OCI-LY3 (cell line): ENCODE measurements around the gene RERE.

Experiments used
- H2AFZ ChIP-seq: fragments of 200-600, 300-600 bp; shearing (Covaris generic); 2 replicates; pipeline ENCODE4 v1.6.0; 2014; ENCODE audit warnings: antibody characterized with exemption, low read depth, low read length
- H3K27ac ChIP-seq: fragments of 200-600, 300-600 bp; sonication (generic); 2 replicates; pipeline ENCODE4 v1.5.1; 2014; ENCODE audit warnings: mild to moderate bottlenecking, low read length, moderate library complexity, mixed read lengths
- H3K27me3 ChIP-seq: fragments of 200-600, 300-600 bp; sonication (generic); 2 replicates; pipeline ENCODE4 v1.6.1; 2014; ENCODE audit warnings: low read depth, low read length, mixed read lengths
- H3K36me3 ChIP-seq: fragments of 200-600, 300-600 bp; sonication (generic); replicated peaks from 2 replicates; pipeline ENCODE3; 2014; ENCODE audit warnings: low read depth, low read length, mixed read lengths
- H3K4me1 ChIP-seq: fragments of 300-600, 200-600 bp; sonication (generic); 2 replicates; pipeline ENCODE4 v1.6.1; 2014; ENCODE audit warnings: low read length, mixed read lengths
- H3K4me2 ChIP-seq: fragments of 200-600, 300-600 bp; sonication (generic); 2 replicates; pipeline ENCODE4 v1.6.1; 2014; ENCODE audit warnings: low read length, mixed read lengths
- H3K4me3 ChIP-seq: fragments of 300-600, 200-600 bp; sonication (generic); 2 replicates; pipeline ENCODE4 v1.5.1; 2014; ENCODE audit warnings: antibody characterized with exemption, mild to moderate bottlenecking, low read length, moderate library complexity
- H3K79me2 ChIP-seq: fragments of 300-600, 200-600 bp; shearing (Covaris generic); 2 replicates; pipeline ENCODE4 v1.6.1; 2014; ENCODE audit warnings: mild to moderate bottlenecking, low read length, mixed read lengths
- H3K9ac ChIP-seq: fragments of 300-600, 200-600 bp; shearing (Covaris generic); 2 replicates; pipeline ENCODE4 v1.6.0; 2014; ENCODE audit warnings: mild to moderate bottlenecking, low read length, moderate library complexity
- H3K9me3 ChIP-seq: fragments of 200-600, 300-600 bp; shearing (Covaris generic); 2 replicates; pipeline ENCODE4 v1.6.1; 2014; ENCODE audit warnings: low read length, mixed read lengths; ENCODE audit not compliant: insufficient read depth
- H4K20me1 ChIP-seq: fragments of 200-600, 300-600 bp; sonication (generic); 2 replicates; pipeline ENCODE4 v1.6.1; 2016; ENCODE audit warnings: low read length, mixed read lengths; ENCODE audit not compliant: insufficient read depth
- EZH2phosphoT487 ChIP-seq: fragments of 200-600 bp; shearing (Covaris generic); IDR thresholded peaks from 2 replicates; pipeline ENCODE4 v1.6.1; 2018; ENCODE audit warnings: antibody characterized with exemption, mixed run types, low read depth
- TF ChIP-seq, protein P1 (sequence below): fragments of 200-600, 300-600 bp; sonication (generic); IDR thresholded peaks from 2 replicates; pipeline ENCODE4 v1.5.1; 2014; ENCODE audit warnings: antibody characterized with exemption, low read length, low read depth

RERE gene

DNA sequence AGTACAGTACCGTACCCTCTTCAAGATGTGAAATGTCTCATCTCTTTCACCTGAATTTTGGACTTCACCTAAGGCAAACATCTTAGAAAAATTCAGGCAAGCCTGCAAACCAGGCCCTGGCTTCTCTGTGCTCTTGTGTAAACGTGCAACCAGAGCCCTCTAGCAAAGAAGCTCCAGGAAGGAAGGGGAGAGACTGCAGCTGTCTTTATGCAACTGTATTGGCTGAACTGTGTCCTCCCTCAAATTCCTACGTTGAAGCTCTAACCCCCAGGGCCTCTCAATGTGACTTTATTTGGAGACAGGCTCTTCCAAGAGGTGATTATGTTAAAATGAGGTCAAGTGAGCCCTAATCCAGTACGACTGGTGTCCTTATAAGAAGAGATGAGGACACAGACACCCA, 439.3 kb downstream of the RERE start:
- Histone ChIP-seq H3K9ac (no peak overlapping the region), H3K27ac (no peak overlapping the region), H3K36me3 (no peaks in the 10 kb centered on the region), H2AFZ (no peak overlapping the region), H3K79me2 (peaks cover 2% of the 10 kb centered on the region; the same call in 1 of the 2 replicates), H3K4me3 (no peak overlapping the region), H4K20me1 (peaks cover 7% of the 10 kb centered on the region; the same call in 1 of the 2 replicates), H3K27me3 (no peaks in the 10 kb centered on the region), H3K4me2 (no peak overlapping the region), H3K9me3 (no peaks in the 10 kb centered on the region), H3K4me1 (no peaks in the 10 kb centered on the region)
- TF ChIP-seq, protein P1, sequence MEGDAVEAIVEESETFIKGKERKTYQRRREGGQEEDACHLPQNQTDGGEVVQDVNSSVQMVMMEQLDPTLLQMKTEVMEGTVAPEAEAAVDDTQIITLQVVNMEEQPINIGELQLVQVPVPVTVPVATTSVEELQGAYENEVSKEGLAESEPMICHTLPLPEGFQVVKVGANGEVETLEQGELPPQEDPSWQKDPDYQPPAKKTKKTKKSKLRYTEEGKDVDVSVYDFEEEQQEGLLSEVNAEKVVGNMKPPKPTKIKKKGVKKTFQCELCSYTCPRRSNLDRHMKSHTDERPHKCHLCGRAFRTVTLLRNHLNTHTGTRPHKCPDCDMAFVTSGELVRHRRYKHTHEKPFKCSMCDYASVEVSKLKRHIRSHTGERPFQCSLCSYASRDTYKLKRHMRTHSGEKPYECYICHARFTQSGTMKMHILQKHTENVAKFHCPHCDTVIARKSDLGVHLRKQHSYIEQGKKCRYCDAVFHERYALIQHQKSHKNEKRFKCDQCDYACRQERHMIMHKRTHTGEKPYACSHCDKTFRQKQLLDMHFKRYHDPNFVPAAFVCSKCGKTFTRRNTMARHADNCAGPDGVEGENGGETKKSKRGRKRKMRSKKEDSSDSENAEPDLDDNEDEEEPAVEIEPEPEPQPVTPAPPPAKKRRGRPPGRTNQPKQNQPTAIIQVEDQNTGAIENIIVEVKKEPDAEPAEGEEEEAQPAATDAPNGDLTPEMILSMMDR, result no peak
- TF ChIP-seq EZH2phosphoT487, result no peak

DNA sequence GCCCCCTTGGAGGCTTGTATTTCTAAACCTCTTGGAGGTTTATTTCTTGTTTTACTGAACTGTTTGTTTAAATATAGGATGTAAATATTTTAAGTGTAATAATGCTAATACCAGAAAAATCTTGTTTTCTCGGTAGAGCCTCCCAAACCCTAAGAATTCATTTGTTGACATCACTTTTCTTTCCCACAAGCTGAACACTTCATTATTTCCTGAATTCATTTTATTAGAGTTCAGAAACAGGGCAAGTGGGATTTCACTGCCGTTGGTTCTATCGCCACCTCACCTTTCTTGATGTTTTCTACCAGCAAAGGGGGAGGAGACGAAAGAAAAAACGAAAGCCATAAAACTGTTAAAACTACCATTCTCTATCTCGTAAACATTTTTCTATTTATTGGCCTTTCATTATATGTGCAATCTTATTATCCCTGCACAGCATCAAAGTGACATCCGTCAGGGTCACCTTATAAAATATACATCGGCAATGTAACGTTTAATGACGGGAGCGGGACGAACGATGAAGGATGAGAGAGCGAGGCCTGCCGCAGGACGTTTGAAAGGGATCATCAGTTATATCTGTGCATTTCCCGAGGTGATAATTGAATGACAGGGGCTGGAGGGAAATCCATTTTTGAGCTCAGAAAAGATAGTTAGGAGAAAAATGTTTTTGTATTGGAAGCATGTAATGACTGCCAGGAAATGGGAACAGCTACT, 440.0 kb downstream of the RERE start:
- Histone ChIP-seq H3K4me1 (no peaks in the 10 kb centered on the region), H3K27ac (no peak overlapping the region), H3K79me2 (peaks cover 2% of the 10 kb centered on the region; the same call in 1 of the 2 replicates), H3K9ac (no peak overlapping the region), H4K20me1 (peaks cover 5% of the 10 kb centered on the region; the same call in 1 of the 2 replicates), H3K4me3 (no peak overlapping the region), H3K9me3 (no peaks in the 10 kb centered on the region), H3K36me3 (no peaks in the 10 kb centered on the region), H3K27me3 (no peaks in the 10 kb centered on the region), H3K4me2 (no peak overlapping the region), H2AFZ (no peak overlapping the region)
- no peak for TF ChIP-seq EZH2phosphoT487
- TF ChIP-seq, protein P1, result no peak

DNA sequence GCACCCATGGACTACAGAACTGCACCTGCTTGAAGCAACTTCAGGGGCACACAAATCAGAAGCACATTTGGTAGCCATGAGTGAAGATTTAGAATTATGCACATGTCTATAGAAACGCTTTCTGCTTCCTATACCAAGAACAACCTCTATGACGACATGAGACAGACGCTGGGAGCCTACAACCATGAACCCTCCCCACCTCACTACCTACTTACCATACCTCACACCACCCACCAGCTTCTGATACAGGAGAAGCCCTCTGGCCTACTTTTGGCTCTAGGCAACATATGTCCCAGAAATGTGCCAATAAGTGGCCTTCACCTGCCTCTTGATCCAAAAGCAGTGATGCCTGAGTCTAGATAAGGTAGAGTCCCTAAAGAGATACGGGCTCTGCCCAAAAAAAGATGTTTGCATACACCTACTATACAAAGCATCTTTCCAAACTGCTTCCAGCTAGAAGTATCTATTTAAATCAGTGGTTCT, 441.0 kb downstream of the RERE start:
- Histone ChIP-seq H3K4me2 (no peak overlapping the region), H3K27me3 (no peaks in the 10 kb centered on the region), H3K27ac (no peak overlapping the region), H3K4me3 (no peak overlapping the region), H3K79me2 (no peaks in the 10 kb centered on the region), H3K4me1 (no peaks in the 10 kb centered on the region), H3K9ac (no peak overlapping the region), H3K9me3 (no peaks in the 10 kb centered on the region), H4K20me1 (peaks cover 5% of the 10 kb centered on the region; the same call in 1 of the 2 replicates), H3K36me3 (no peaks in the 10 kb centered on the region), H2AFZ (no peak overlapping the region)
- no peak for TF ChIP-seq EZH2phosphoT487
- TF ChIP-seq, protein P1, result no peak

DNA sequence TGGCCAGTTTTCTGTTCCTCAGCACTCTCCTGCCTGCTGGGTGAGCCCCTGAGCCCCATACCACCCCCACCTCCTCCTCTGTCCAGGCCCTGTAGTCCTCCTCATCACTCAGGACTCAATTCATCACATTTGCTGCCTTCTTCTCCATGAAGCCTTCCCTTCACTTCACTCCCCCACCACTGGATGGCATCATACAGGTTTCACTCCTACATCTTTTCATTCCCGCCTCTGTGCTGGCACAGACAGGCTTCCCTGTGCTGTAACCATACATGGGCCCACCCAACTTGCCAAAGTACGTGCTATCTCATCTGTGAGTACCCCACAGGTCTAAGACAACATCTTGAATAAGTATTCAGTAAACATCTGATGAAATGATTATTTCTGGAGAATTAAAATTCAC, 442.6 kb downstream of the RERE start:
- Histone ChIP-seq H2AFZ (no peak overlapping the region), H3K4me2 (no peak overlapping the region), H3K36me3 (no peaks in the 10 kb centered on the region), H3K9me3 (no peaks in the 10 kb centered on the region), H3K79me2 (peaks cover 4% of the 10 kb centered on the region; the same call in 1 of the 2 replicates), H3K27ac (no peak overlapping the region), H3K4me1 (no peaks in the 10 kb centered on the region), H4K20me1 (peaks cover 5% of the 10 kb centered on the region; the same call in 1 of the 2 replicates), H3K9ac (no peak overlapping the region), H3K4me3 (no peak overlapping the region), H3K27me3 (no peaks in the 10 kb centered on the region)
- TF ChIP-seq EZH2phosphoT487, result no peak
- TF ChIP-seq, protein P1, result peak; percentile 50
